ENCODE results near the gene EEA1.
A peak's percentile ranks its signal among the peaks of the same experiment; 100 is the strongest.
"Not testable (repeated sequence)": the region's sequence is repeated elsewhere in the genome, so short reads cannot be mapped to it uniquely, and the experiment has no call there.

Gene EEA1

GRCh38 chr12:92794814-92795213 is 134.3 kb downstream of the EEA1 start:
- no peak for DNase-seq

- DNase-seq: not testable (repeated sequence)
These were observed 134.7 kb downstream of the EEA1 start for GRCh38 chr12:92794356-92794755.

- DNase-seq: no peak
These were observed 143.1 kb downstream of the EEA1 start for GRCh38 chr12:92786045-92786444.

GRCh38 chr12:92785563-92785950 is 143.5 kb downstream of the EEA1 start:
- DNase-seq: no peak

- DNase-seq: peak; percentile 3
These were observed 144.1 kb downstream of the EEA1 start for GRCh38 chr12:92784797-92785562.

- no peak for DNase-seq
These were observed 144.7 kb downstream of the EEA1 start for GRCh38 chr12:92784356-92784755.

- no peak for DNase-seq
These were observed 149.2 kb downstream of the EEA1 start for GRCh38 chr12:92779902-92780301.

- no peak for DNase-seq
These were observed 150.6 kb downstream of the EEA1 start for GRCh38 chr12:92778525-92778924.

- no peak for DNase-seq
These were observed 153.7 kb downstream of the EEA1 start for GRCh38 chr12:92775416-92775815.

GRCh38 chr12:92771001-92771400 is 158.1 kb downstream of the EEA1 start:
- no peak for DNase-seq

GRCh38 chr12:92769124-92769901 is 159.8 kb downstream of the EEA1 start:
- DNase-seq: no peak

GRCh38 chr12:92765871-92766270 is 163.2 kb downstream of the EEA1 start:
- no peak for DNase-seq

GRCh38 chr12:92764831-92765230 is 164.3 kb downstream of the EEA1 start:
- DNase-seq: no peak

GRCh38 chr12:92762773-92763172 is 166.3 kb downstream of the EEA1 start:
- DNase-seq: no peak

GRCh38 chr12:92759634-92760268 is 169.3 kb downstream of the EEA1 start:
- no peak for DNase-seq

- no peak for DNase-seq
These were observed 171.4 kb downstream of the EEA1 start for GRCh38 chr12:92757597-92758121.

GRCh38 chr12:92756898-92757596 is 172.0 kb downstream of the EEA1 start:
- DNase-seq: no peak

- DNase-seq: no peak
These were observed 174.9 kb downstream of the EEA1 start for GRCh38 chr12:92753976-92754885.

- DNase-seq: not testable (repeated sequence)
These were observed 179.4 kb downstream of the EEA1 start for GRCh38 chr12:92749691-92750090.

- DNase-seq: no peak
These were observed 181.9 kb downstream of the EEA1 start for GRCh38 chr12:92747151-92747550.

GRCh38 chr12:92745856-92746550 is 183.1 kb downstream of the EEA1 start:
- no peak for DNase-seq

Data from activated naive CD4-positive, alpha-beta T cell treated with Interleukin-2 at 50 U/mL for 16 hours (primary cell).